ENCODE results near the gene TMCC3. TPM values are rescaled to one million over a fixed set of nuclear protein-coding genes. Genes with fewer than 3 reads are reported as not detected.
"Not testable (repeated sequence)": the region's sequence is repeated elsewhere in the genome, so short reads cannot be mapped to it uniquely, and the experiment has no call there.

TMCC3 gene
- total and polyA plus RNA-seq, 9 donors = 16.3 to 23.8 (median 20.3) TPM

GRCh38 chr12:94561943-94562411, 88.4 kb downstream of the TMCC3 start:
- Histone ChIP-seq H3K4me3 (ENCODE audit: low read length) (no peak overlapping the region), H3K9me3 (replicated peaks; ENCODE audit: control insufficient read depth, low read depth, low read length) (peaks cover 5% of the 10 kb centered on the region), H3K27me3 (ENCODE audit: control insufficient read depth, insufficient read depth, low read length) (no peaks in the 10 kb centered on the region), H3K36me3 (ENCODE audit: control insufficient read depth, insufficient read depth, low read length) (no peaks in the 10 kb centered on the region), H3K27ac (ENCODE audit: low read length) (peak overlapping the region; percentile 25), H3K4me1 (ENCODE audit: control insufficient read depth, insufficient read depth, low read length) (peaks cover 36% of the 10 kb centered on the region)
- peak; percentile 81 for DNase-seq
- WGBS (ENCODE audit: insufficient coverage) = 52% methylated on average over 9 of the region's 11 CpGs

- peaks cover 36% of the 10 kb centered on the region for H3K4me1 ChIP-seq (ENCODE audit: control insufficient read depth, insufficient read depth, low read length)
- no peak overlapping the region for H3K27ac ChIP-seq (ENCODE audit: low read length)
- 19% methylated on average over 13 of the region's 17 CpGs for WGBS (ENCODE audit: insufficient coverage)
- no peaks in the 10 kb centered on the region for H3K36me3 ChIP-seq (ENCODE audit: control insufficient read depth, insufficient read depth, low read length)
- peak; percentile 49 for DNase-seq
- H3K4me3 ChIP-seq (ENCODE audit: low read length) = no peak overlapping the region
- H3K9me3 ChIP-seq (replicated peaks; ENCODE audit: control insufficient read depth, low read depth, low read length) = peaks cover 8% of the 10 kb centered on the region
- no peaks in the 10 kb centered on the region for H3K27me3 ChIP-seq (ENCODE audit: control insufficient read depth, insufficient read depth, low read length)
Measured at GRCh38 chr12:94560431-94561221, 89.7 kb downstream of the TMCC3 start.

GRCh38 chr12:94558612-94559011, 91.7 kb downstream of the TMCC3 start:
- no peak for DNase-seq
- Histone ChIP-seq H3K4me3 (ENCODE audit: low read length) (no peak overlapping the region), H3K36me3 (ENCODE audit: control insufficient read depth, insufficient read depth, low read length) (no peaks in the 10 kb centered on the region), H3K4me1 (ENCODE audit: control insufficient read depth, insufficient read depth, low read length) (peaks cover 34% of the 10 kb centered on the region), H3K27ac (ENCODE audit: low read length) (no peak overlapping the region), H3K9me3 (replicated peaks; ENCODE audit: control insufficient read depth, low read depth, low read length) (peaks cover 8% of the 10 kb centered on the region), H3K27me3 (ENCODE audit: control insufficient read depth, insufficient read depth, low read length) (no peaks in the 10 kb centered on the region)
- no CpG with 5 or more reads among the region's 2 CpGs for WGBS (ENCODE audit: insufficient coverage)

GRCh38 chr12:94557746-94558295, 92.5 kb downstream of the TMCC3 start:
- no peak overlapping the region for H3K4me3 ChIP-seq (ENCODE audit: low read length)
- H3K27me3 ChIP-seq (ENCODE audit: control insufficient read depth, insufficient read depth, low read length) = no peaks in the 10 kb centered on the region
- no peaks in the 10 kb centered on the region for H3K36me3 ChIP-seq (ENCODE audit: control insufficient read depth, insufficient read depth, low read length)
- H3K27ac ChIP-seq (ENCODE audit: low read length) = no peak overlapping the region
- peaks cover 8% of the 10 kb centered on the region for H3K9me3 ChIP-seq (replicated peaks; ENCODE audit: control insufficient read depth, low read depth, low read length)
- no CpG with 5 or more reads among the region's 1 CpG for WGBS (ENCODE audit: insufficient coverage)
- H3K4me1 ChIP-seq (ENCODE audit: control insufficient read depth, insufficient read depth, low read length) = peaks cover 27% of the 10 kb centered on the region
- no peak for DNase-seq

- Histone ChIP-seq H3K9me3 (replicated peaks; ENCODE audit: control insufficient read depth, low read depth, low read length) (peaks cover 8% of the 10 kb centered on the region), H3K36me3 (ENCODE audit: control insufficient read depth, insufficient read depth, low read length) (no peaks in the 10 kb centered on the region), H3K27me3 (ENCODE audit: control insufficient read depth, insufficient read depth, low read length) (no peaks in the 10 kb centered on the region), H3K4me3 (ENCODE audit: low read length) (no peak overlapping the region), H3K4me1 (ENCODE audit: control insufficient read depth, insufficient read depth, low read length) (peaks cover 6% of the 10 kb centered on the region), H3K27ac (ENCODE audit: low read length) (no peak overlapping the region)
- WGBS (ENCODE audit: insufficient coverage) = 100% methylated on average over 2 of the region's 3 CpGs
- DNase-seq = no peak
Measured at GRCh38 chr12:94555687-94556086, 94.7 kb downstream of the TMCC3 start.

GRCh38 chr12:94553875-94554274, 96.5 kb downstream of the TMCC3 start:
- Histone ChIP-seq H3K27me3 (ENCODE audit: control insufficient read depth, insufficient read depth, low read length) (no peaks in the 10 kb centered on the region), H3K36me3 (ENCODE audit: control insufficient read depth, insufficient read depth, low read length) (no peaks in the 10 kb centered on the region), H3K27ac (ENCODE audit: low read length) (no peak overlapping the region), H3K9me3 (replicated peaks; ENCODE audit: control insufficient read depth, low read depth, low read length) (peaks cover 8% of the 10 kb centered on the region), H3K4me1 (ENCODE audit: control insufficient read depth, insufficient read depth, low read length) (no peaks in the 10 kb centered on the region), H3K4me3 (ENCODE audit: low read length) (no peak overlapping the region)
- no peak for DNase-seq
- 80% methylated on average over 9 of the region's 15 CpGs for WGBS (ENCODE audit: insufficient coverage)

- no peak for DNase-seq
- 67% methylated on average over 2 of the region's 6 CpGs for WGBS (ENCODE audit: insufficient coverage)
- no peaks in the 10 kb centered on the region for H3K27me3 ChIP-seq (ENCODE audit: control insufficient read depth, insufficient read depth, low read length)
- no peaks in the 10 kb centered on the region for H3K4me1 ChIP-seq (ENCODE audit: control insufficient read depth, insufficient read depth, low read length)
- no peak overlapping the region for H3K4me3 ChIP-seq (ENCODE audit: low read length)
- H3K9me3 ChIP-seq (replicated peaks; ENCODE audit: control insufficient read depth, low read depth, low read length) = peaks cover 8% of the 10 kb centered on the region
- H3K36me3 ChIP-seq (ENCODE audit: control insufficient read depth, insufficient read depth, low read length) = no peaks in the 10 kb centered on the region
- H3K27ac ChIP-seq (ENCODE audit: low read length) = no peak overlapping the region
Measured at GRCh38 chr12:94553130-94553519, 97.2 kb downstream of the TMCC3 start.

GRCh38 chr12:94551810-94552209, 98.5 kb downstream of the TMCC3 start:
- H3K4me1 ChIP-seq (ENCODE audit: control insufficient read depth, insufficient read depth, low read length) = no peaks in the 10 kb centered on the region
- H3K4me3 ChIP-seq (ENCODE audit: low read length) = no peak overlapping the region
- H3K9me3 ChIP-seq (replicated peaks; ENCODE audit: control insufficient read depth, low read depth, low read length) = peaks cover under 1% of the 10 kb centered on the region
- H3K36me3 ChIP-seq (ENCODE audit: control insufficient read depth, insufficient read depth, low read length) = no peaks in the 10 kb centered on the region
- no peak overlapping the region for H3K27ac ChIP-seq (ENCODE audit: low read length)
- no peak for DNase-seq
- WGBS (ENCODE audit: insufficient coverage) = no CpG with 5 or more reads among the region's 4 CpGs
- H3K27me3 ChIP-seq (ENCODE audit: control insufficient read depth, insufficient read depth, low read length) = no peaks in the 10 kb centered on the region

GRCh38 chr12:94550964-94551363, 99.4 kb downstream of the TMCC3 start:
- Histone ChIP-seq H3K4me3 (ENCODE audit: low read length) (no peak overlapping the region), H3K27me3 (ENCODE audit: control insufficient read depth, insufficient read depth, low read length) (no peaks in the 10 kb centered on the region), H3K27ac (ENCODE audit: low read length) (no peak overlapping the region), H3K36me3 (ENCODE audit: control insufficient read depth, insufficient read depth, low read length) (no peaks in the 10 kb centered on the region), H3K9me3 (replicated peaks; ENCODE audit: control insufficient read depth, low read depth, low read length) (no peaks in the 10 kb centered on the region), H3K4me1 (ENCODE audit: control insufficient read depth, insufficient read depth, low read length) (peaks cover 2% of the 10 kb centered on the region)
- DNase-seq = no peak
- WGBS (ENCODE audit: insufficient coverage) = 65% methylated on average over 5 of the region's 5 CpGs

GRCh38 chr12:94548833-94549232, 101.5 kb downstream of the TMCC3 start:
- WGBS (ENCODE audit: insufficient coverage) = 50% methylated on average over 4 of the region's 5 CpGs
- not testable (repeated sequence) for H3K4me3 ChIP-seq (ENCODE audit: low read length); H3K27ac ChIP-seq (ENCODE audit: low read length); H3K27me3 ChIP-seq (ENCODE audit: control insufficient read depth, insufficient read depth, low read length); DNase-seq; H3K4me1 ChIP-seq (ENCODE audit: control insufficient read depth, insufficient read depth, low read length); H3K36me3 ChIP-seq (ENCODE audit: control insufficient read depth, insufficient read depth, low read length); H3K9me3 ChIP-seq (replicated peaks; ENCODE audit: control insufficient read depth, low read depth, low read length)
